GM18498 (cell line): ENCODE measurements around the gene THADA.
A peak's percentile ranks its signal among the peaks of the same experiment; 100 is the strongest.

Experiments
- ATAC-seq: cut with Tn5 transposase; IDR thresholded peaks from one replicate; pipeline ENCODE4 v1.9.1; 2021; ENCODE audit warnings: mild to moderate bottlenecking, moderate library complexity; ENCODE audit not compliant: unreplicated experiment

THADA gene

GRCh38 chr2:43218702-43219382, 377.0 kb downstream of the THADA start:
- ATAC-seq: peak; percentile 48

DNA sequence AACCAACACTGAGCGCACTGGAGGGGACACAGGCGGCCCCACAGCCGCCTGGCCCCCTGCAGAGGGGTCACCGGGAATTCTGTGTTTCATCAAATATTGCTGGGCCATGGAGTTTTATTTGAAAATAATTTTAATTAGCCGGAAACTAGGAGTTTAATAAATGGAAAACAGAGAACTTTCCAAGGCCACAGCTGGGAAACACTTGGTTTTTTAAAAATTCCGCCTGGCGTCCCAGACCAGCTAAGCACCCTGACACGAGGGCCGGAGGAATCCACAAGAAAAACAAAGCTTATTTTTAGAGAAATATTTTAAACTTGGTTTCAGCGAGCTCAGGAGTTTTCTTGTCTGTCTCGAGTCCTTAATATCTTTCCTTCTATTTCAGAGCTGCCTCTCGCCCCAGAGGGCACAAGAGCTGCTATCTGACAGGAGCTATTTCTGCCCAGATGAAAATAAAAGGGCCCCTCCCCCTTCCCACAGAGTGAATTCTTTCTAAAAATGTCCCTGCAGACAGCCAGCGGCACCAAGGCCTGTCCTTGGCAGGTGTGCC, 377.6 kb downstream of the THADA start:
- no peak for ATAC-seq

DNA sequence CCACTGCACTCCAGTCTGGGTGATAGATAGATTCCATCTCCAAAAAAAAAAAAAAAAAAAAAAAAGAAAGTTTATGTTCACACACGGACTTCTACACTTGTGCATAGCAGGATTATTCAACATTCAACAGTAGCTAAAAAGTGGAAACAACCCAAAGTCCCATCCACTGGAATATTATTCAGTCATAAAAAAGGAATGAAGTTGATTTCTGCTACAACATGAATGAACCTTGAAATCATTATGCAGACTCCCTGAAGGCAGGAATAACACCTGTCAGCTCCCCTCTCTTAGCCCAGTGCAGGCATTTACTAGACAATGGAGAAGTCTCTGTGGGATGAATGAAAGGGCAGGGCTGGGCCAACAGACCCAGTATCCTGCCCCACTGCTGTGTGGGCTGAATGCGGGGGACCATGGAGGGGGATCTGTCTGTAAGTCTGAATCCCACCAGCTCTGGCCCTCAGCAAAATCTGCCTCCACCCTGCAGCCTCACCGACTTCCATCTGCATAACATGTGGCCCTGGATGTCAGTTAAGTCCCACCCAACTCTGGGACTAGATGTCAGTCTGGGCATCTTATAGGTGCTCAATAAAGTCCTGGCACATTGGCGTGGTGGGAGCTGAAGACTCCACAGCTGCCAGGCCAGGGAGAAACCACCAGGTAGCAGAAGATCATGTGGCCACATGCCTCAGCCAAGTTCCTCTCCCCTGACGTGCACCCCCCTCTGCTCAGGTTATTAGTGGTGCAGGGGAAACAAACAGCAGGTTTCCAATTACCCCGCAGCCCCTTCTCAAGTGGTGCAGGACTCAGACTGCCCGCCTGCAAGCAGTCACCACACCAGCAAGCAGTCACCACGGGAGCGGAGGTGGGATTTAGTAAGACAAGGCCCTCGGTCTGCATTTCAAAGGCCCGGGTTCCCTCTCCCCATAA, 378.3 kb downstream of the THADA start:
- no peak for ATAC-seq

DNA sequence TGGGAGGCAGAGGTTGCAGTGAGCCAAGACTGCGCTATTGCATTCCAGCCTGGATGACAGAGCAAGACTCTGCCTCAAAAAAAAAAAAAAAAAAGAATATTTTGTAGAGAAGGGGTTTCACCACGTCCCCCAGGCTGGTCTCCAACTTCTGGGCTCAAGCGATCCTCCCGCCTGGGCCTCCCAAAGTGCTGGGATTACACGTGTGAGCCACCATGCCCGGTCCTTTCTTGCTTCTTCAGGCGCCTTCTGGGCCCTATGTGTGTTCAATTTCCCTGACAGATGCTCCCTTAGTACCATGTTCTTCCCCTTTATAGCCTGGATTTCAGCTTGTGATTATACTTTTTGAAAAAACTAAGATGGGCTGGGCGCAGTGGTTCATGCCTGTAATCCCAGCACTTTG, 379.2 kb downstream of the THADA start:
- no peak for ATAC-seq

DNA sequence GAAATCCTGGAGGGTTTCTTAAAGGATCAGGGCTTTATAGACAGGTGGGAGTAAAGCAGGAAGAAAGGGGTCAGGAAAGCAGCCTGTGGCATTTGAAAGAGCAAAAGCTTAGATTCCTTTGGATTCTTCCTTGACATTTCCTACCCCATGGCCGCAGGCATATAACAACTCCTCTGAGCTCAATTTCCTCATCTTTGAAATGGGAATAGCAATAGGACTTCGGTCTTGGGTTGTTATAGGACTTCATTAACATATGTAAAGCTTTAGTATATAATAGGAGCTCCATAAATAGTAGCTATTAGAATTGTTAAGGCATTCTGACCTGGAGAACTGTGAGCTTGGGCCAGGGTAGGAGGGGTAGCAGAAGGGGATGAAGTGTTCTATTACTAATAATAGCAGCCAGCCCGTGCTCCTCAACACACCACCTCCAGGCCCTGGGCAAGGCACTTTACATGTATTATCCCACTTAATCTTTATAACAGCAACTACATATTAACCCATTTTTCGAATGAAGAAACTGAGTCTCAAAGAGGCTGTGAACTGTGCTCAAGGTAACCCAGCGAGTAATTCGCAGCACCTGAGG, 380.1 kb downstream of the THADA start:
- ATAC-seq: no peak

GRCh38 chr2:43214253-43214652, 381.6 kb downstream of the THADA start:
- ATAC-seq: no peak

- no peak for ATAC-seq
These were observed 382.9 kb downstream of the THADA start for GRCh38 chr2:43212931-43213330.

DNA sequence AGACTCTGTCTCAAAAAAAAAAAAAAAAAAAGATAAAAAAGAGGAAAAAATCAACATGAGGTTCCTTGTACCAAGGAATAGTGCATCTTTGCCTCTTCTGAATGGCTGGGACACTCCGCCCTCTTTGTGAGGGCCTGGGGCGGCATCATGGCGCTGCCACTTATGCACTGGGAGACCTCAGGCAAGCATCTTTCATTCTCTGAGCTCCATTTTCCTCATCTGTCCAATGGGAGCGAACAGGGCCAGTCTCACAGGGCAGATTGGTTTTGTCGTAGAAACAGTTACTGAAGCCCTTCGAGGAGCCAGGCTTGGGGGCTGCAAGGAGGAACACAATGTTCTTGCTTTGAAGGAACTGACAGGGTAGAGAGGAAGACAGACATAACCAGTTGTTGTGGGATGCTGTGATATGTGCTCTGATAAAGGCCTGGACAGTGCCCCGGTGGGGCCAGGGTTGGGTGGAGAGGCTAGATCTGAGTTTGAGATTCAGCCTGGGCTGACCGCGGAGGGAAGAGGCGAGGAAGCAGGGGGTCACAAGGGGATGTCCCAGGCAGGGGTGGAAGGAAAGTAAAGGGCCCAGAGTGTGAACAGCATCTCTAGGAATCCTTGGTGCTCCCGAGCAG, 383.5 kb downstream of the THADA start:
- no peak for ATAC-seq

- no peak for ATAC-seq
These were observed 385.2 kb downstream of the THADA start for GRCh38 chr2:43210467-43211303.

DNA sequence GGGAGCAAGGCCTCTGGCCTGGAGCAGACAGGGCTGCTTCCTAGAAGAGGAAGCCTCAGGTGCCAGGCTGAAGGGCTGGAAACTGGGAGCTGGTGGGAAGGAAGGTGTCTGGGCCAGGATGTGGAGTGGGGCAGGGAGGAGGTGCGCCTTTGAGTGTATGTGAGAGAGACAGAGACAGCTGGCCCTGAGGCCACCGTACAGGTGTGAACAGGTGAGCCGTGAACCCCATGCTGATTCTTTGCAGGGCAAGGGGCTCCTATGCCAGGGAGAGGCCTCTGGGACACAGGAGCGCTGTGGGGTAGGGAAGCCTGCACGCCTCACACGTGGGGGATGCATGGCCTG, 385.7 kb downstream of the THADA start:
- no peak for ATAC-seq

DNA sequence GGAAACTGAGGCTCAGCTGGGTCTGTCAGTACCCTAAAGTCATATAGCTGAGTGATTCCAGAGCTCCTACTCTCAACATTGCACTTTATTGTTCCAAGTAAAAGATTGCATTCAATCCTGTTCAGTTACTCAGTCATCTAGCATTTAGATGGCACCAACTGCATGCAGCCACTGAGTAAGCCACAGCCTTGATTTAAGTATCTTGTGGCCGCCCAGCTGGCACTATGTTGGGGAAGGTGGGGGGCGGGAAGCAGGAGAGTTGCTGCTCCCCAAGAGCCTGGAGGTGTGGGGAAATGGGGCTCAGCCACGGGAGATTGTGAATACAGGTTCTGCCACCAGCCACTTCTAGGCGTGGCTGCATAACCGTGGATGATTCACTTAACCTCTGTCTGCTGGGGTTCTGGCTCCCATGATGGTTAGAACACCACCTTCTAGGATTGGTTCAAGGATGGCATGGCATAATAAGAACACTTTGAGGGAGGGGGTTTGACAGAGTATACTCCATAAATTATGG, 386.6 kb downstream of the THADA start:
- no peak for ATAC-seq

DNA sequence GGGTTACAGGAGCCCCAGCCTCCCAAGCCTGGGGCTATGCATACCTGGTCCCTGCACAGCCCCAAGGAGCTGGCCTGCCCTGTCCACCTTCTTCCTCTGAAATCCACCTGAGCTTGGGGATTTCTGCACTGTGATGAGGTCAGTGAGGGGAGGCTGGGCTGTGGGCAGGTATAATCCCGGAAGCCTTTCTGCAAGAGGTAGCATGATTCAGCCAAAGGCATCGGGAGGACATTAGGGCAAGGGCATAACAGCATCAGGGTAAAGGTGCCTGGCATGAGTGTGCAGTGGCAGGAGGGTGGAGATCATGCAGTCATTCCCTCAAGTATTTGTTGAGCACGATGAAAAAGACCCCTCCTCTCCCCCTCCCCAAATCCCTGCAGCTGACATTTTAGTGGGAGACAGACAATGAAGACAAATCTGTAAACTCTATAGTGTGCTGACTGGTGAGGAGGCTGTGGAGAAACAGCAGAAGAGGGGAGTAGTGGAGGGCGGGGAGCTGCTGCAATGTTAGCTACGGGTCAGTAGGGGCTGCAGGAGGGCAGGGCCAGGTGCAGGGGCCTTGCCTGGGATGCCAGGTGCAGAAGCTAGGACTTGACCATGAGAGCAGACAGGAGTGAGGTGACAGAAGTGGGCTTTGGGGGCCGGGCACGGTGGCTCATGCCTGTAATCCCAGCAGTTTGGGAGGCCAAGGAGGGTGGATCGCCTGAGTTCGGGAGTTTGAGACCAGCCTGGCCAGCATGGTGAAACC, 388.1 kb downstream of the THADA start:
- no peak for ATAC-seq

DNA sequence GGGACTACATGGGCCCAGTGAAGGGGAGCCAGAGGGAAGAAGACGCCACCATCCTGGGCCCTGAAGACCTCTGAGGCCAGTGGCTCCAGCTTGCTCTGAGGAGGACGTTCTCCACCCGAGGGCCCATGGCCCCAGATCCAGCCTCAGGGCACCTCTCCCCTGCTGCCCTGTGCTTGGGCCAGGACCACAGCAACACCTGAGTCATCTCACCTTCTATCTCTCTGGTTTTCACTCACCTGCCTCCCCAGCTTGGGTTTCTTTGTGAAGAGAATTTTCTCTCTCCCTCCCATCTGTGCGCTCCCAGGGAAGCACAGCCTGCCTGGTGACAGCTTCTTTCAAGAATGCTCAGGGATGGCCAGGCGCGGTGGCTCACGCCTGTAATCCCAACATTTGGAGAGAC, 389.2 kb downstream of the THADA start:
- no peak for ATAC-seq

DNA sequence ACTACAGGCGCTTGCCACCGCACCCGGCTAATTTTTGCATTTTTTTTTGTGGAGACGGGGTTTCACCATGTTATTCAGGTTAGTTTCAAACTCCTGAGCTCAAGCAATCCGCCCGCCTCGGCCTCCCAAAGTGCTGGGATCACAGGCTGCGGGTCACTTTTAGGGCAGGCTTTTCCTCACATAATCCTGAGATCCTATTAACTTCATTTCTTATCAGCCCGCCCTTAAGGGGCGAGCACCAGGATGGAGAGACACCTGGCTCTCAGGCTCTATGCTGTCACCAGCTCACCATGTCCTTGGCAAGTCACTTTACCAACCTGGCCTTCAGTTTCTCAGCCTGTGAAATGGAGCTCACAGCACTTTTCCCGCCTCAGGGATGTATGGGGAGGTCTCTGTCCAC, 392.5 kb downstream of the THADA start:
- ATAC-seq: no peak

DNA sequence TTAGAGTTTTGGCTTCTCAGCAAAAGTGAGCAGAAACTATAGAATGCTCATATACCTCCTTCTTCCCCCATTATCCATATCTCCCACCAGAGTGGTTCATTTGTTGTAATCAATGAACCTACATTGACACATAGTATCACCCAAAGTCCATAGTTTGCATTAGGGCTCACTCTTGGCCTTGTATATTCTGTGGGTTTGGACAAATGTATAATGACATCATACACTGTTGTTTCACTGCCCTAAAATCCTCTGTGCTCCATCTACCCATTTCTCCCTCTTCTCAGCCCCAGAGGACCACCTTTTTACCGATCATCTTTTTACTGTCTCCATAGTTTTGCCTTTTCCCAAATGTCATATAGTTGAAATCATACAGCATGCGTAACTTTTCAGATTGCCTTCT, 393.5 kb downstream of the THADA start:
- ATAC-seq: no peak

- no peak for ATAC-seq
These were observed 394.3 kb downstream of the THADA start for GRCh38 chr2:43201497-43201896.

DNA sequence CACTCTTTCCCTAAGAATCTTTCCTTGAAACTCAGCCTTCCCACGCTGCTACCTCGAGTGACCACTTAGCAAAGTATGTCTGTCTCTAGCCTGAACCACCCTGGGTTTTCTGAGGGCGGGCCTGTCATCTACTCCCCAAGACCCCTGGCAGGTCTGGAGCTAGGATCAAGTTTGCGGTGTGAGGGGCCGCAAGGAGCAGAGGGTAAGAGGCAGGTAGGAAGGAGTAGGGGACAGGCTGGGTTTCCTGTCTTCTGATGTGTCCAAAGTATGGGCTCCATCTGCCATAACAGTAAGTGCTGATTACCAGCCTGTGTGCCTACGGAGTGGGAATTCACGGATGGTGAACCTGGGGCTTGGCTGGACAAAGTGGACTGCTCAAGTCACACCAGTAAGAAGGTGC, 394.8 kb downstream of the THADA start:
- no peak for ATAC-seq

DNA sequence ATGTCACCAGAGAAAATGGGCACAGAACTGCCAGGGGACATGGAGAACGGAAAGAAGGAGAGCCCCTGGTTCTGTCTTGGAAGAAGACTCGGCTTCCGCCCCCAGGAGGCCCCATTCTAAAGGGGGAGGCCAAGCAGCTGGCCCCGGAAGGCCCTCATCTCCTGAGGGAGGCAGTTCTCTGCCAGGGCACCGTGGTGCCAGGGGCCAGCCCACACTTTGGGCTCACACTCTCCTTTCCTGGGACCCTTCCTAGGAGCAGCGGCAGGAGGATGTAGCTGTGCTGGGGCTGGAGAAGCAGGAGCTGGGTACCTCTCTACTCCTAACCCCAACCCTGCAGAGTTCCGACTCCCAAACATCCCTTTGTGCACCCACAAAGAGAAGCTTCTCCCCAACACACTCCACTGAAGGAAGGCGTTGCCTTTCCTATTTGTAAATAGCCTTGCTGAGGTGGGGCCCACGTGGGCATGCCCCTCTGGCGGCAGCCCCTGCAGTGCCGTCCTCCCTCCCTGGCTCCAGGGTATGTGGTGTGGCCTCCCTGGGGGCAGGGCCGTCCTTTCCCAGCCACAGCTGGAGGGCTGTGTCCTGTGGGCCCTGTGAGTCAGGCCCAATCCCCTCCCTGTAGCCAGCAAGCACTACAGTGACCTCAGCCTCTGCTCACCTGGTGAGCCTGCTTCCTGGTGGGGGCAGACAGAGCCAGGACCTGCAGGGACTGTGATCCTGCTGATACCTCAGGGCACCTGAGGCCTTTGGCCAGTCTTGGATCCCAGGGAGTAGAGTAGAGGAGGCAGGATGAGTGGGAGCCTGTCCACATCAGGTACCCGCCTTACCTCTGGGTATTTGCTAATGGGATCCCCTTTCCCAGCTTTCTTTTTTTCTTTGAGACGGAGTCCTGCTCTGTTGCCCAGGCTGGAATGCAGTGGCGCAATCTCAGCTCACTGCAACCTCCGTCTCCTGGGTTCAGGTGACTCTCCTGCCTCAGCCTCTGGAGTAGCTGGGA, 396.0 kb downstream of the THADA start:
- no peak for ATAC-seq
